Uterus (tissue), 2 donors: ENCODE data around the gene ATP13A5.

Source experiments
- POLR2A ChIP-seq, 2 donors: fragments of 450-650 bp; IDR thresholded peaks; one replicate each; pipeline ENCODE4 v1.6.1; 2016; ENCODE audit warnings: antibody characterized with exemption in 2 of 2, mild to moderate bottlenecking in 1 of 2, moderate library complexity in 1 of 2
- TF ChIP-seq, protein P1 (sequence below), 4 experiments: fragments of 200-600 bp in 2 of 4; fragments of 450-650 bp in 2 of 4; sonication (generic) in 2 of 4; IDR thresholded peaks; one replicate each; pipeline ENCODE4 v1.5.1; 2016 to 2019; ENCODE audit warnings: antibody characterized with exemption in 4 of 4, mild to moderate bottlenecking in 2 of 4, moderate library complexity in 1 of 4

DNA sequence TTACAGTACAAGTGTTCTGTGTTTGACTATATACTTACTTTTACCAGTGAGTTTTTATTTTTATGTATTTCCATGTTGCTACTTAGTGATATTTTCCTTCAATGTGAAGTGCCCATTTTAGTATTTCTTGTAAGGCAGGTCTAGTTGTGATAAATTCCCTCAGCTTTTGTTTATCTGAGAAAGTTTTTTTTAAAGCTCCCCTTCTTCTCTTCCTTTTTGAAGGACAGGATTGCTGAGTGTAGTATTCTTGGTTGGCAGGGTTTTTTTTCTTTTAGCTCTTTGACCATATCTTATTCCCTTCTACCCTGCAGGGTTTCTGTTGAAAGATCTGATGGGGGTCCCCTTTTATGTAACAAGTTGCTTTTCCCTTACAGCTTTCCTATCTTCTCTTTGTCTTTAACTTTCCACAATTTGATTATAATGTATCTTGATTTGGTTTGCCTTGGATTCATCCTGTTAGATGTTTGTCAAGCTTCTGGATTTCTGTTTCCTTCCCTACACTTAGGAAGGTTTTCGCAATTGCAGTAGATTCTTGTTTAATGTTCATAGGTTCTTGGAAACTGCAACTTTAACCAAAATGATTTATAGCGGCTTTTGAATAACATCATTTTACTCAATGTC is 129.6 kb downstream of the ATP13A5 start:
- TF ChIP-seq, protein P1, sequence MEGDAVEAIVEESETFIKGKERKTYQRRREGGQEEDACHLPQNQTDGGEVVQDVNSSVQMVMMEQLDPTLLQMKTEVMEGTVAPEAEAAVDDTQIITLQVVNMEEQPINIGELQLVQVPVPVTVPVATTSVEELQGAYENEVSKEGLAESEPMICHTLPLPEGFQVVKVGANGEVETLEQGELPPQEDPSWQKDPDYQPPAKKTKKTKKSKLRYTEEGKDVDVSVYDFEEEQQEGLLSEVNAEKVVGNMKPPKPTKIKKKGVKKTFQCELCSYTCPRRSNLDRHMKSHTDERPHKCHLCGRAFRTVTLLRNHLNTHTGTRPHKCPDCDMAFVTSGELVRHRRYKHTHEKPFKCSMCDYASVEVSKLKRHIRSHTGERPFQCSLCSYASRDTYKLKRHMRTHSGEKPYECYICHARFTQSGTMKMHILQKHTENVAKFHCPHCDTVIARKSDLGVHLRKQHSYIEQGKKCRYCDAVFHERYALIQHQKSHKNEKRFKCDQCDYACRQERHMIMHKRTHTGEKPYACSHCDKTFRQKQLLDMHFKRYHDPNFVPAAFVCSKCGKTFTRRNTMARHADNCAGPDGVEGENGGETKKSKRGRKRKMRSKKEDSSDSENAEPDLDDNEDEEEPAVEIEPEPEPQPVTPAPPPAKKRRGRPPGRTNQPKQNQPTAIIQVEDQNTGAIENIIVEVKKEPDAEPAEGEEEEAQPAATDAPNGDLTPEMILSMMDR (IDR thresholded peaks at IDR 0.05): no peak
- no peak for TF ChIP-seq POLR2A (IDR thresholded peaks at IDR 0.05)
